Caco-2 (cell line): Measurements from ENCODE around the gene C8G. TPM values are rescaled to one million over a fixed set of nuclear protein-coding genes. Genes with fewer than 3 reads are reported as not detected.

Experiments
- BruUV-seq: library from RNA; stranded (reverse); fragments of 400-500 nt; replicated peaks from 2 replicates; lab custom pipeline; 2021; lab: Mats Ljungman, UMichigan
- CTCF ChIA-PET: fragments of 300-600 bp; sonication (Branson Sonifier 250); formaldehyde crosslinking; loops from one replicate; lab custom pipeline; 2022; ENCODE audit warnings: antibody characterized with exemption; lab: Charles Lee
- POLR2A ChIA-PET: fragments of 300-600 bp; sonication (Branson Sonifier 250); formaldehyde crosslinking; loops from one replicate; lab custom pipeline; 2022; ENCODE audit warnings: antibody characterized with exemption; lab: Charles Lee
- DNase-seq, 2 experiments: peaks; one replicate each; pipeline versions ENCODE4 v3.0.0 to v3.0.0-alpha.2; 2020 to 2022
- H3K27me3 ChIP-seq: replicated peaks from 2 replicates; pipeline ENCODE4 v1.6.0; 2011; ENCODE audit warnings: low read length; ENCODE audit not compliant: control insufficient read depth, insufficient read depth
- H3K36me3 ChIP-seq: 2 replicates; pipeline ENCODE4 v1.5.1; 2011; ENCODE audit warnings: low read length; ENCODE audit not compliant: control insufficient read depth, insufficient read depth
- H3K4me1 ChIP-seq: fragments of 250-450 bp; sonication (Bioruptor Pico); 2 replicates; pipeline ENCODE4 v1.5.1; 2020; ENCODE audit warnings: mild to moderate bottlenecking
- H3K4me3 ChIP-seq: 2 replicates; pipeline ENCODE4 v1.5.1; 2011; ENCODE audit warnings: low read depth, mild to moderate bottlenecking, control low read depth, low read length
- H3K9me3 ChIP-seq: fragments of 250-450 bp; sonication (Bioruptor Pico); 2 replicates; pipeline ENCODE4 v1.5.1; 2020; ENCODE audit warnings: mild to moderate bottlenecking, moderate library complexity
- H3K27ac Mint-ChIP-seq: one replicate; pipeline ENCODE4 v1.8.0; 2022; ENCODE audit warnings: mixed read lengths; ENCODE audit not compliant: unreplicated experiment
- H3K27me3 Mint-ChIP-seq: one replicate; pipeline ENCODE4 v1.8.0; 2022; ENCODE audit warnings: mixed read lengths; ENCODE audit not compliant: insufficient read depth, unreplicated experiment
- H3K36me3 Mint-ChIP-seq: one replicate; pipeline ENCODE4 v1.8.0; 2022; ENCODE audit warnings: mild to moderate bottlenecking, mixed read lengths; ENCODE audit not compliant: insufficient read depth, unreplicated experiment
- H3K4me1 Mint-ChIP-seq: one replicate; pipeline ENCODE4 v1.8.0; 2022; ENCODE audit warnings: low read depth, mixed read lengths; ENCODE audit not compliant: unreplicated experiment
- H3K4me3 Mint-ChIP-seq: one replicate; pipeline ENCODE4 v1.8.0; 2022; ENCODE audit warnings: mild to moderate bottlenecking, moderate library complexity, mixed read lengths; ENCODE audit not compliant: unreplicated experiment
- H3K9me3 Mint-ChIP-seq: one replicate; pipeline ENCODE4 v1.8.0; 2022; ENCODE audit warnings: mixed read lengths; ENCODE audit not compliant: unreplicated experiment
- CTCF ChIP-seq, 2 experiments: fragments of 200-600 bp in 1 of 2; IDR thresholded peaks; 1 replicate in 1 of 2; 2 replicates in 1 of 2; pipeline versions ENCODE4 v1.5.1 to v1.8.0; 2011 to 2022; ENCODE audit warnings: antibody characterized with exemption in 1 of 2, control low read depth in 1 of 2, inconsistent platforms in 1 of 2, low read depth in 1 of 2, low read length in 1 of 2, mild to moderate bottlenecking in 1 of 2, moderate library complexity in 1 of 2; ENCODE audit not compliant: insufficient read depth in 1 of 2, severe bottlenecking in 1 of 2, unreplicated experiment in 1 of 2
- intact Hi-C: fragments of 100-400 bp; cut with micrococcal nuclease; formaldehyde crosslinking; loops from one replicate; pipeline ENCODE4 v1.10.0; 2022; ENCODE audit not compliant: unreplicated experiment
- total RNA-seq: library from RNA; stranded (reverse); gene quantifications from 2 replicates; pipeline ENCODE4 v1.2.3, GENCODE V29; 2022

C8G gene
- total RNA-seq, 1 experiment from 2014 or later = 0.77 TPM

- no peaks in the 10 kb centered on the region for H3K27me3 ChIP-seq
- peaks cover 1% of the 10 kb centered on the region for H3K36me3 ChIP-seq
- H3K4me1 Mint-ChIP-seq = no peaks in the 10 kb centered on the region
- no peak overlapping the region for H3K27ac Mint-ChIP-seq
- ChIA-PET POLR2A (no interaction called here), CTCF (no interaction called here)
- H3K4me3 ChIP-seq = no peak overlapping the region
- H3K9me3 Mint-ChIP-seq = no peaks in the 10 kb centered on the region
- no peak overlapping the region for H3K4me3 Mint-ChIP-seq
- peaks cover 72% of the 10 kb centered on the region for H3K36me3 Mint-ChIP-seq
- intact Hi-C loops = no loop called here
- BruUV-seq = no TSS peak
- no peak for DNase-seq
- TF ChIP-seq CTCF (IDR thresholded peaks at IDR 0.05; ENCODE audit: insufficient read depth in 1 of 2, low read depth in 1 of 2, low read length in 1 of 2, severe bottlenecking in 1 of 2, unreplicated experiment in 1 of 2) = no peak
- no peaks in the 10 kb centered on the region for H3K4me1 ChIP-seq
- H3K9me3 ChIP-seq = no peaks in the 10 kb centered on the region
- no peaks in the 10 kb centered on the region for H3K27me3 Mint-ChIP-seq
These were observed 28.5 kb upstream of the C8G start for GRCh38 chr9:136916330-136917184.

- intact Hi-C loops = no loop called here
- POLR2A ChIA-PET = no interaction called here
These were observed 27.1 kb upstream of the C8G start for GRCh38 chr9:136917902-136918301.

GRCh38 chr9:136920069-136920468, 25.0 kb upstream of the C8G start:
- H3K4me1 Mint-ChIP-seq = no peaks in the 10 kb centered on the region
- H3K27me3 Mint-ChIP-seq = no peaks in the 10 kb centered on the region
- intact Hi-C loops = no loop called here
- Histone ChIP-seq H3K4me3 (no peak overlapping the region), H3K9me3 (no peaks in the 10 kb centered on the region), H3K27me3 (no peaks in the 10 kb centered on the region), H3K4me1 (no peaks in the 10 kb centered on the region), H3K36me3 (peaks cover 1% of the 10 kb centered on the region)
- no peak for DNase-seq
- CTCF ChIA-PET = interaction anchor here (0.7 kb wide), 1 partner anchor 18 kb away, joined by 3 read pairs; no protein-coding TSS in a partner anchor
- TF ChIP-seq CTCF (IDR thresholded peaks at IDR 0.05; ENCODE audit: insufficient read depth in 1 of 2, low read depth in 1 of 2, low read length in 1 of 2, severe bottlenecking in 1 of 2, unreplicated experiment in 1 of 2) = no peak
- H3K36me3 Mint-ChIP-seq = peaks cover 80% of the 10 kb centered on the region
- H3K9me3 Mint-ChIP-seq = no peaks in the 10 kb centered on the region
- no peak overlapping the region for H3K4me3 Mint-ChIP-seq
- POLR2A ChIA-PET = no interaction called here
- no peak overlapping the region for H3K27ac Mint-ChIP-seq
- BruUV-seq = no TSS peak

More at GRCh38 chr9:136917902-136918301, 27.1 kb upstream of the C8G start:
- H3K27me3 ChIP-seq = no peaks in the 10 kb centered on the region
- Mint-ChIP-seq H3K27me3 (no peaks in the 10 kb centered on the region), H3K4me3 (no peak overlapping the region), H3K4me1 (no peaks in the 10 kb centered on the region), H3K9me3 (no peaks in the 10 kb centered on the region), H3K27ac (no peak overlapping the region), H3K36me3 (peaks cover 77% of the 10 kb centered on the region)
- BruUV-seq = no TSS peak
- H3K4me1 ChIP-seq = no peaks in the 10 kb centered on the region
- no peak for TF ChIP-seq CTCF (IDR thresholded peaks at IDR 0.05; ENCODE audit: insufficient read depth in 1 of 2, low read depth in 1 of 2, low read length in 1 of 2, severe bottlenecking in 1 of 2, unreplicated experiment in 1 of 2)
- H3K4me3 ChIP-seq = no peak overlapping the region
- CTCF ChIA-PET = interaction anchor here (0.7 kb wide), 1 partner anchor 146 kb away, joined by 4 read pairs; no protein-coding TSS in a partner anchor
- no peaks in the 10 kb centered on the region for H3K9me3 ChIP-seq
- H3K36me3 ChIP-seq = peaks cover 1% of the 10 kb centered on the region
- DNase-seq = no peak
